HuH-7.5 (cell line): ENCODE results near the gene MYH9.

Source experiments
- DNase-seq: peaks from one replicate; pipeline ENCODE4 v3.0.0; 2011; ENCODE audit warnings: low spot score

MYH9 gene

GRCh38 chr22:36386351-36386899 is 1.3 kb downstream of the MYH9 start:
- no peak for DNase-seq

- DNase-seq: no peak
These were observed 2.0 kb downstream of the MYH9 start for GRCh38 chr22:36385491-36386350.

DNA sequence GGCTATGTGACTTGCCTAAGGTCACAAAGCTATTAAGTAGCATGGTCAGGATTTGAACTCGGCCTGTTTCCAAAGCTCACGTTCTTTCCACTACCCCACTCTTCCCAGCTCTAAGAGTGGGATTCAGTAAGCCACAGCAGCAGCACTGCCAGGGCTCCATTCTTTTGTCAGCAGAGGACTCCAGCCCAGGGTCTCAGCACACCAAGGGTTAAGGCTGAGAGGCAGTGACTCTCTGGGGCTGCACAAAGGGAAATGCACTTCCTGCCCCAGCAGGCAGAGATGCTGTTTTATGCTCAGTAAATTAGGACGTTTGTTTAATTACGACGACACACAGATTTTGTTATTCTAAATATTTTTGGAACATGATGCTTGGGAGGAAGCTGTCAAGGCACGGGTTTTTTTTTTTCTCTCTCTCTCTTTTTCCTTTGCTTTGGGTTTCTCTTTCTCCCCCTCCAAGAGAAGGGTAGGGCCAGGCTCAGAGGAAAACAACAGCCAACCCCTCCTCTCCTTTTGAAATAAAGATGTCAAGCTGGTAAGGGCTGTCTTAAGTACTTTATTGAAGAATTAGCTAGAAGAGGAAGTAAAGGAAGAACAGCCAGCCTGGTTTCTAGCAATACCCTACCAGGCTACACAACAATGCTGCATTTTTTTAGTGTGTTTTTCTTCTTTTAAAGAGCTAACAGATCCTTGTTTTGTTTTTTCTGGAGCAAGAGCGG is 2.8 kb downstream of the MYH9 start:
- no peak for DNase-seq

DNA sequence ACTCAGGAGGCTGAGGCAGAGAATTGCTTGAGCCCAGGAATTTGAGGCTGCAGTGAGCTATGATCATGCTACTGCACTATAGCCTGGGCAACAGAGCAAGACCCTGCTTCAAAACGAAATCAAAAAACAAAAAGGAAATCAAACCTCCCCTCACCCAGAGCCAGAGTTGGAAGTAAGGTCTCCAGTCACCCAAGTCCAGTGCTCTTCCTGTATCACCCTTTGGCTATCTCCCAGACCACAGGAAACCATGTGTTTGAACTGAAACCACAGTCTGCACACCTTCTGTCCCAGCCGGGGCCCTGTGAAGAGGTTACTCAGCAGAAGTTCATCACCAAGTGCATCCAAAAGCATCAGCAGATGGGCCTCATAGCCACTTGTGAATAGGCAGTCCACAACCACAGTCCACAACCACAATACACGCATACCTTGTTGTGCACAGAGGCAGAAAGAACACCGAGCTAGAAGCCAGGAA is 4.6 kb downstream of the MYH9 start:
- no peak for DNase-seq

- no peak for DNase-seq
These were observed 6.1 kb downstream of the MYH9 start for GRCh38 chr22:36381513-36382128.

- DNase-seq: no peak
These were observed 8.0 kb downstream of the MYH9 start for GRCh38 chr22:36379593-36380361.

DNA sequence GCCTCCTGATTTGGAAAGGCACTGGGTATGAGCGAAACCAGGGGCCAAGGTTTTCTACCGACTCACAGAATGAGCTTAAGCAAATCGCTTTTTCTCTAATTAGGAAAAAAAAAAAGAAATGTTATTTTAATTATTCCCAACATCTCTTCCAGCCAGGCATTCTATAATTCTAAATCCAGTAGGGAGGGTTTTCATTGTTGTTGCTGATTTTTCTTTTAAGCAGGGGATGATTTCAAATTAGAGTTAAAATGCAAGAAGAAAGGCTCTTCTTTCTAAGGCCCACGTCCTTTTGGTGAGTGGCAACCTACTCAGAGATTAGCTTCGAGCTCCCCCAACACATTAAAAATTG is 8.9 kb downstream of the MYH9 start:
- no peak for DNase-seq

DNA sequence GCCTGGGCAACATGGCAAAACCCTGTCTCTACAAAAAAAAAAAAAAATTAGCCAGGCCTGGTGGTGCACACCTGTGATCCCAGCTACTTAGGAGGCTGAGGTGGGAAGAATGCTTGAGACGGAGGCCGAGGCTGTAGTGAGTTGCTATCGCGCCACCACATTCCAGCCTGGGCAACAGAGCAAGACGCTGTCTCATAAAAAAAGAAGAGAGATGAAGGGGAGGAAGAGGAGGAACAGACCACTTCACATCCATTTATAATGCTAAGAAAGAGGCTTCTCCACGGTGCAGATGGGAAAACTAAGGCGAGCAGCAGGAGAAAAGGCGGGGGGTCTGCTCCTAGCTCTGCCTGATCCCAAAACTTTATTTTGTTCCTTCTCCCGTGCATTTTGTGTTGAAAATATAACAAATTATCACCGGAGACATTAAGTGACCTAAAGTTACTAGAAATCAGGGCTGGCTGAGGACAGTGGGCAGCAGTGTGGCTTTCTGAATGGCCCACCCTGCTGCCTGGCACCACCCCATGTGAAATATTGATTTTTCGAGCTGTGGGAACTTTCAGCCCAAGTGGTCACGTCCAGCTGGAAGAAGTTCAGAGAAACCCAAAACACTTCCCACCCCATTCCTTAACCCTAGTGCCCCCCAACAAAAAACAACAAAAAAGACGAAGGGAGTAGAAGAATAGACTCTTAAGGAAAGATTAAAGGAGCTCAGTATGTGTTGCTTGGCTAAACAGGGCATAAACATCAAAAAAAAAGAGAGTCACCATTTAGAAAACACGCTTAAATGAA is 9.5 kb downstream of the MYH9 start:
- DNase-seq: no peak

DNA sequence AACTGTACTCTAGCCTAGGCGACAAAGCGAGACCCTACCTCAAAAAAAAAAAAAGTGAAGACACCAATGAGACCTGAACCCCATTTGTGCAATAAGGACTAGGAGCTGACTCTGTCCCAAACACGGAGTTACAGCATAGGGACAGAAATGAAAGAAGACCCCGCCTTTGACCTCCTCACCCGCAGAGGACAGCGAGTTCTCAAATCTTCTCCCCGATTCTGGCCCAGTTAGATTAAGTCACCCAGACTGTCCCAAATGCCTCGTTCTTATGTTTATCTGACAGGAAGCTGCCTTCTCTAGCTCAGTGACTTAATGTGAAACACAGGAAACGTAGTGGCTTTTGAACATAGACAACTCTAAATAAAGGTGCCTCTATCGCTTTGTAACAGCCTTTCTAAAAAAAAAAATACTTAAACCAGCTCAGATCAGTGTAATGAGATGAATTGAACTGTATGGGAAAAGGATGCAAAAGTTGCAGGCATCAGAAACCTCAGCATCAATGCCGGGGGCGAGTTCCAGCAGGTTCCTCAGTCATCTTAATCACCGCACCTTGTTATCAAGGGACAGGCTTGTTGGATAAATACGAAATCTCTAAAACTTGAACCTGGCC is 10.6 kb downstream of the MYH9 start:
- no peak for DNase-seq

GRCh38 chr22:36376265-36376664 is 11.5 kb downstream of the MYH9 start:
- DNase-seq: no peak

DNA sequence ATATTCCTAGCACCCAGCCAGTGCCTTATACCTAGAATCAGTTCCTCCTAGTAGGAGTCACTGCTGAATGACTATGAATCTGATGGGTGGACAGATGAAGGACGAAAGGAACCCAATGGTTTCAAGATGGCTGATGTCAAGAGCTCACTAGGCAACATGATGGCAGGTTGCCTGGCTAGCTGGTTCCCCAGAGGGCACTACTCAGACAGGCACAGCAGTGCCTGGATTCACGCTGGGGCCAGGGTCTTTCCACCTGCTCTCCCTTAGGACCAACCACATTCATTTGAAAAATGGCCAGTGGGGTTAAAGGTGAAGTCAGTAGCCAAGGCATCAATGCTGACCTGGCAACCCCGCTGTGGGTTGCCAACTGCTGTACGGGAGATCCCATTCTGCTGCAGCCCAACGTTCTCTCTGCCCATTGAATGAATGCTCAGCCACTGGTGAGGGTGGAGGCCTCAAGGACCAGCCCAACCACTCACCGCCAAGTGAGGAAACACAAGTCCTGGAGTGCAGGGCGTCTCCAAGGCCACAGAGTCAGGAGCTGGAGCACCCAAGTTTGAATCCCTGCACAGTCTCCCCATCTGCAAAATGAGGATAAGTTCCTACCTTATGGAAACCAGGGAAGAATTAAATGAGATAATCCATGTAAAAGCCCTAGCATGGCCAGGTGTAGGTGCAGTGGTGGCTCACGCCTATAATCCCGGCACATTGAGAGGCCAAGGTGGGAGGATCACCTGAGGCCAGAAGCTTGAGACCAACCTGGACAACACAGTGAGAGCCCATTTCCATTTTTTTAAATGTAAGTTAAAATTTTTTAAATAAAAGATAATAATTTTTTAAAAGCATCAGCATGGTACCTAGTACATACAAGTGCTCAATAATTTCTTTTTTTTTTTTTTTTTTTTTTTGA is 12.4 kb downstream of the MYH9 start:
- no peak for DNase-seq

DNA sequence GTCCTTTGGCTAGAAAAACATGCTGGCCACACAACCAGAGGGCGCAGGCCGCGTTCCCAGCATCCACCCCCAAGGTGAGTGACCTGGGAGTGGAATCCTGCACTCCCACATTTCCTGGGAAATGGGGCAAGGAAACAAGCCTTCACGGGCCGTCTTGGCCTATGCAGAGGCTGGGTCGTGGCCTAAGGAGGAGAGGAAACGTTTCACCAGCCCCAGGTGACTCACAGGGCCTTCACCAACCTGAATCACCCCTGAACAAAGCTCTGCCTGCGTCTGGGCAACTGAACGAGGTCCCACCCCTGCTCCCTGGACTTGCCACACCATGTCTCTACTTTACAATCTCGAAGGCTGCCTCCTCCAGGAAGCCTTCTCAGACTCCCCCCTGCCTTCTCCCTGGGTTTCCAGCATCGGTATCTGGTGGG is 13.2 kb downstream of the MYH9 start:
- no peak for DNase-seq

DNA sequence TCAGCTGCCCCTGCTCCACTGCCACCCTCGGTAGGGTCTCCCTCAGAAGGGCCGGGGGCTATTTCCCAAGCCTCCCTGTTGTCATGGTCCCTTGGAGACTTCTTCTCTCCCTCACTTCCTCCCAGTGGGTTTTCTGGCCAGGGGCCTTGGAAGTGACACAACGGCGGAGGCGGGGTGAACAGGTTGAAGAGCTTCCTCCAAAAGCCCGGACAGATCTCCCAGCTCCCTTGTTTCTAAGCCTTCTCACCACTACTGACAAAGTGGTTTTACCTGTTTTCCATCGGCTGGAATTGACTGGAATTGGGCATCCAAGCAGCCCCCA is 14.5 kb downstream of the MYH9 start:
- DNase-seq: no peak

GRCh38 chr22:36371920-36372319 is 15.8 kb downstream of the MYH9 start:
- DNase-seq: no peak

DNA sequence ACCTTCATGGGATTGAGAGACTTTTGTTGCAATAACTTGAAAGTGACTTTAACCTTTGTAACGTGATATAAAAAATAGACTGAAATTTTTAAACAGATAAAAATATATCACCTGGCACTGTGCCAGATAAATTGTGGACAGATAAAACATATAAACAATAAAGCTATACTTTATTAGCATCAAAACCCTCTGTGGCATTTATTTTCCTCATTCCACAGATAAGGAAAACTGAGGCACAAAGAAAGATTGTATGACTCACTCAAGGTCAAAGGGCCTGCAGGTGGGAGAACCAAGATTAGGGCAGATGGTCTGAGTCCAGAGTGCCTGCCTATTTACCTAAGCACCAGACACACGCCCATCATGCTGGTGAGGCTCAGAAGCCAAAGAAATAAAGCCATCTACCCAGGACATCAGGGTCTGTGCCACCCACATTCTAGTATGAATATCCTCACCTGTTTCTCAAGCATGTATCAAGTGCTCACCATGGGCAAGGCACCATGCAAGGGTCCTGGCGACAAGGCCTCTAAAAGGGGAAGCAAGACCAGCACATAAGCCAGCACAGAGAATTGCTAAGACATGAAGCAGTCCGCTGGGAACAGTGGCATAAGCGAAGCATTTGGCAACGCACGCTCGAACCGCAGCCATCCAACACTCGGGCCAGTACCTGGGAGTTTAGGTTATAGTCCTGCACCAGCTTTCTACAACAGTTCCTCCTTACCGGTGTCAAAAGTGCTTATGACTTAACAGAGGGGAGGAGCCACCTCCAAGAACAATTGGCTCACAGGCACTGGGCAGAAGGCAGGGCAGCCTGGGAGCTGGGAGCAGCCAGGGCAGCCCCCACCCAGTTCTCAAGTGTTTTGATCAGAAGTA is 17.6 kb downstream of the MYH9 start:
- DNase-seq: no peak

DNA sequence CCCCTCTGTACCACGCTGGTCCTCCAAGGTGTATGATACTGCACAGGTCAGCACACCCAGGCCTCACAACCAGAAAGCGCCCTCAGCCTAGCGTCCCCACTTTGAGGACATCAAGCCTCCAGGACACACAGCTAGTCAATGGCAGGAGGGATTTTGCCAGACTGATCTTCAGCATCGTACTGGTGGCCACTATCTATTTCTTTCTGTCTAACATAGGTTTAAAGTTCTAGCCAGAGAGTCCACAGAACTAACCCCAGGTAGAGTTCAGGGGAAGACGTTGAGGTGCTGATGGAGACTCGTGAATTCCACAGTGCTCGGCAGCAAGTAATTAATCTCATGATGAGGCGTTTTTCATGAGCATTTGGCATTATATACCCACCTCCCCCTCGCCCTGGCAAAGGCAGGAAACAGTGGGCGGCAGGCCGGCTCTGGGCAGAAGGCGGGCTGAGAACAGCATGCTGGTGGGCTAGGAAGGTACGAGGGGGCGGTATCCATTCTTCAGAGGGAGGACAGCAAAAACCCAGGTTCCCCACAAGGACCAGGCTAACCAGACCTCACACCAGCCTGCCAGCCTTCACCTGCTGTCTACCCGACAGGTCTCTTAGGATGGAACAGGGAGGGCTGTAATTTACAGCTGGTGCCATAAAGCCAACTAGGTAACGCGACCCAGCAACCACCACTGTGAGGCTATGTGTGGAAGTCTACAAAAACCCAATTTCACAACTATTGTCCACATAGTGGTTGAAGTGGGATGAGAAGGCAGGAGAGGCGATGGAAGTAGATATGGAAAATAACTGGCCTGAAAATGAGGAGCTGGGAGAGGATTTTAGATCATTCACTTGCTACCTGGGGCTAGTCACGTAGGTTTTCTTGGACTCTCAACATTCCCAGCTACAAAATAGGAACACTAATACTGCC is 18.5 kb downstream of the MYH9 start:
- DNase-seq: no peak

DNA sequence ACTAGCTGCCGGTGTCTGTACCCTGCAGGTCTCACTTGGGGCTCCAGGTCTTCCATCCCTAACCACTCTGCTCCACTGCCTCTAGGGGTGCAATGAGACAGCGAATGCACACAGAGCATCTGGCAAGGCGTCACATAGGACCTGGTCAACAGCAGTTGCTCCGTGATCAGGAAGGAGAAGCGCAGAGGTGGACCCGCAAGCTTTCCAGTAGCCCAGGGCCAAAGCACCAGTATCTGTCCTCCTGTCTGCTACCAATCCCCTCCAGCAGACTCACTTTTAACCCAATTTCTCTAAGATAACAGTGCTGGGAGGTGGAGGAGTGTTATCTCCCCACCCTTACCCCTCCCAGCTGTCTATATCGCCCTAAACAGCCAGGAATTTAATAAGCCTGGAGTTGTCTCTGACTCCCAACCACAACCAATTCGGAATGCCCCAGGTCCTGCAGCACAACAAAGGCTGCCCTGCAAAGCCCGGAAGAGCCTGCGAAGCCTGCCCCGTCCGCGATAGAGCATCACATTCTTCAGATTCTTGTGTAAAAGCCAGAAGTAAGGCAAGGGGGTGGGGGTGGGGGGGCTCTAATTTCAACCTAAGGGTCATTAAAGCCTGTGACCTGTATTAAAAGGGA is 19.3 kb downstream of the MYH9 start:
- DNase-seq: no peak
